ENCODE data around the gene UBR2.
"Not testable (repeated sequence)": the region's sequence is repeated elsewhere in the genome, so short reads cannot be mapped to it uniquely, and the experiment has no call there.

Gene UBR2

DNA sequence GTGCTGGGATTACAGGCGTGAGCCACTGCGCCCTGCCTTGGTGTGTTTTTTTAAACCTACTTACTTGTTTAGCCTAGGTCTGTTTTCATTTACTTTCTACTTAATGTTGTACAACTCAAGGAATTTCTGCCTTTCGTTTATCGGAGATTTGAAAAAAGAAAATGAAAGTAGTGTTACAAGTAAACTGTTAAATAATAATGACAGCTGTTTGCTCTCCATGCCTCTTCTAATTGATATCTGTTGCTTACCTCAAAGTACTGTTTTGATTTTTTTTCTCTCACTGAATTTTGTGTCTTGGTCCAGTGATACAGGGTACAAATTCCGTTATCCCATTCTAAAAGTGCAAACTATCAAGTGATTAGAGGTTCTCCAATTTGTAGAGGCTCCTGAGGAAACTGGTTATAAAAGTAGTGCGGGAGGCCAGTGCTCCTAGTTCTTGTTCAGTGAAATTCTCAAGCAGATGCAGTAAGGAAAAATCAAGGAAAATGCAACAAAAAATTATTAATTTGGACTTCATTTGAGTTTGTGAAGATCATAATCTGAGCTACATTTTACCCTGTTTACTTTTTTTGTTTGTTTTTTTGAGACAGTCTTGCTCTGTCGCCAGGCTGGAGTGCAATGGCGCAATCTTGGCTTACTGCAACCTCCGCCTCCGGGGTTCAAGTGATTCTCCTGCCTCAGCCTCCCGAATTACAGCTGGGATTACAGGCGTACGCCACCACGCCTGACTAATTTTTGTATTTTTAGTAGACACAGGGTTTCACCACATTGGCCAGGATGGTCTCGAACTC, 2.2 kb downstream of the UBR2 start:
- peaks cover 17 to 23% of the 10 kb centered on the region in 2 donors for H3K4me1 Mint-ChIP-seq

DNA sequence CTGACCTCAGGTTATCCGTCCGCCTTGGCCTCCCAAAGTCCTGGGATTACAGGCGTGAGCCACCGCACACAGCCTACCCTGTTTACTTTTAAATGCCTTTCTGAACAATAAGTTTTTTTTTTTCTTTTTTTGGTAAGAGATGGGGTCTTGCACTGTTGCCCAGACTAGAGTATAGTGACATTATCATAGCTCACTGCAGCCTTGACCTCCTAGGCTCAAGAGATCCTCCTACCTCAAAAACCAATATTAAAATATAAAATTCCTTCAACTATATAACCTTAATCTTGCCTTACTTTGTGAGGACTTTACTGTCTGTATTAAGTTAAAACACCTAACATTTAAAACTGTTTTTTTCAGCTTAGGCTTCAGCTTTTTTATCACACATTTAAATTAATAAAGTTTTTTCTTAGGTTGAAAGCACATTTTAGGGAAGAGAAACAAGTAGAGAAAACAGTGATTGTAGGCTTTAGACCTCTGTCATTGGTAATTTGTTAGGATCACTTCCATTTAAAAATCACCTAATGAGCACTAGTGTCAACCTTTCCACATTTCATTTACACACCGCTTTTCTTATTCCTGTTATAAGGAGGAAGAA, 2.9 kb downstream of the UBR2 start:
- Mint-ChIP-seq H3K27ac (no peak overlapping the region), H3K4me3 (peak overlapping the region; percentile 6 to 100), H3K36me3 (peaks cover 7 to 24% of the 10 kb centered on the region in 2 donors), H3K9me3 (no peaks in the 10 kb centered on the region), H3K4me1 (peaks cover 17 to 23% of the 10 kb centered on the region in 2 donors), H3K27me3 (no peaks in the 10 kb centered on the region)
- DNase-seq = no peak
- no peak for ATAC-seq (replicated peaks)

More for the DNA sequence above, 2.2 kb downstream of the UBR2 start:
- H3K4me3 Mint-ChIP-seq = peak overlapping the region; percentile 96 to 100
- no peaks in the 10 kb centered on the region for H3K27me3 Mint-ChIP-seq
- DNase-seq = no peak
- no peak for ATAC-seq (replicated peaks)
- H3K27ac Mint-ChIP-seq = peak overlapping the region; percentile 44
- no peaks in the 10 kb centered on the region for H3K9me3 Mint-ChIP-seq
- H3K36me3 Mint-ChIP-seq = peaks cover 7 to 24% of the 10 kb centered on the region in 2 donors

DNA sequence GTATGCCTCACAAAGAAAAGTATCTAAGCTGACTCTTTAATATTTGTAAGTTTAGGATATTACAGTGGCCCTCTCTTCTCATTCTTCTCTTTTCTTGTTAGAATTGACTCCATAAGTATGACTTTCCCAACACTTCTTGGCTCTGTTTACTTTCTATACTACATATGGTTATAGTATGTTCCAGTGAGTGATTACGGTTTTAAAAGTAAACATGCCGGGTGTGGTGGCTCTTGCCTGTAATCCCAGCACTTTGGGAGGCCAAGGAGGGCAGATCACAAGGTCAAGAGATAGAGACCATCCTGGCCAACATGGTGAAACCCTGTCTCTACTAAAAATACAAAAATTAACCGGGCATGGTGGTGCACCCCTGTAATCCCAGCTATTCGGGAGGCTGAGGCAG, 3.4 kb downstream of the UBR2 start:
- H3K4me1 Mint-ChIP-seq = peaks cover 17 to 23% of the 10 kb centered on the region in 2 donors
- not testable (repeated sequence) for H3K4me3 Mint-ChIP-seq

DNA sequence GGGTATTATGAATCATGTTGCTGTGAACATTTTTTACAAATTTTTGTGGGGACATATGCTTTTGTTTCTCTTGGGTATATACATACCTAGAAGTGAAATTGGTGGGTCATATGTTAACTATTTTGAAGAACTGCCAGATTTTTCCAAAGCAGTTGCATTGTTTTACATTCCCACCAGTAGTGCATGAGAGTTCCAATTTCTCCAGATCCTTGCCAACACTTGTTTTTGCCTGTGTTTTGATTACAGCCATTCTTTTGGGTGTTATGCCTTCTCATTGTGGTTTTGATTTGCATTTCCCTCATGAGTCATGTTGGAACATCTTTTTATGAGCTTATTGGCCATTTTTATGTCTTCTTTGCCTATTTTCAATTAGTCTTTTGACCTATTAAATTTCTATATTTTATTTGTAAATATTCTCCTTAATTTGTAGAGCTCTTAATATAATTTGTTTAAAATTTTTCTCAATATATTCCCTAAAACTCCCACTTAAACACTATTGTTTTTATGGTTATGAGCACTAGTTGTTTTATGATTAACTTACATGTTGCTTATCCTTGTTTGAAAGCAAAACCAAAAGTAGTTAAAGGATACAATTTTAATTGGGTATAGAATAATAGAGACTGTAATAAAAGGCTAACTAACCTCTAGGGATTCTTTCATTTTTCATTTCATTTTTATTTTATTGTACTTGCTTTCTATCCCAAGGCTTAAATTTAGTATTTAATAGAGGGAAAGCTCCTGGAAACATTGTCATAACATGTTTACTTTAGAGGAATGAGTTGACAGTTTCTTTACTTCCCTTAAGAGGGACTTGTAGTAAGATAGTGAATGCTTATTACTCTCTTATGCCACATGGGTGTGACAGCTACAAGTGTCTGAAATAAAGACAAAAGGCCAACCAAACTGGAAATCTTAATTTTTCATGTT, 5.5 kb downstream of the UBR2 start:
- ATAC-seq (replicated peaks) = no peak
- H3K27ac Mint-ChIP-seq = peak overlapping the region; percentile 31
- peaks cover 26 to 31% of the 10 kb centered on the region in 2 donors for H3K4me1 Mint-ChIP-seq
- H3K27me3 Mint-ChIP-seq = no peaks in the 10 kb centered on the region
- H3K4me3 Mint-ChIP-seq = no peak overlapping the region
- no peak for DNase-seq
- peaks cover 11 to 35% of the 10 kb centered on the region in 2 donors for H3K36me3 Mint-ChIP-seq
- H3K9me3 Mint-ChIP-seq = no peaks in the 10 kb centered on the region

More for the DNA sequence above, 3.4 kb downstream of the UBR2 start:
- ATAC-seq (replicated peaks); DNase-seq; H3K27me3 Mint-ChIP-seq; H3K9me3 Mint-ChIP-seq: not testable (repeated sequence)
- Mint-ChIP-seq H3K27ac (peak overlapping the region; percentile 22), H3K36me3 (peaks cover 7 to 24% of the 10 kb centered on the region in 2 donors)

DNA sequence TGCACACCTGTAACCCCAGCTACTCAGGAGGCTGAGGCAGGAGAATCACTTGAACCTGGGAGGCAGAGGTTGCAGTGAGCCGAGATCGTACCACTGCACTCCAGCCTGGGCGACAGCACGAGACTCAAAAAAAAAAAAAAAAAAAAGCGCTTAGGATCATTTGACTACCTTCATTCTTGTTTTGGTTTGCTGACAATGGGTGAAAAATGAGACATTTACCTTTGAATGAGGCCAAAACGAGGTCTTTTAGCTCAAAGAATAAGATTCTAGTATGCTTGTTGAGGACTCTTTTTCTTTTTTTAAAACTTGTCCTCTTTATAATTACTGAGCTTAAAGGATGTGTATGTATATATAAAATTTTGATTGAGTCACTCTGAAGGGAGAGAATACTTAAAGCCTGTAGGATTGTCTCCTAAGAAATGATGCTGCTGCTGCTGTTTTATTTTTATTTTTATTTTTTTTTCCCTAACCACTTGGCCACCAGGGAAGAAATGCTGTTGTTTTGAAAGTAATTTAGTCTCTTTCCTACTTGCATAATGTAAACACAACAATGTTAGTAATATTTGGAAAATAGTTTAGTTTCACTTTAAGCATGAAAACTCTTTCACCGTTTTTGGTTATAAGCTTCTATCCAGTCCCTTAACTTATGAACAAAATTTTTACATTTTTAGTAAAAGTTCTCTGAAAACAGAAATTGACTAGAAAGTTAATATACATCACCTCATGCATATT, 7.9 kb downstream of the UBR2 start:
- Mint-ChIP-seq H3K27ac (peak overlapping the region; percentile 37), H3K36me3 (peaks cover 19 to 35% of the 10 kb centered on the region in 2 donors), H3K4me1 (peaks cover 18 to 25% of the 10 kb centered on the region in 2 donors), H3K27me3 (no peaks in the 10 kb centered on the region), H3K9me3 (no peaks in the 10 kb centered on the region), H3K4me3 (no peak overlapping the region)
- ATAC-seq (replicated peaks) = peak; percentile 21 to 29
- DNase-seq = no peak

DNA sequence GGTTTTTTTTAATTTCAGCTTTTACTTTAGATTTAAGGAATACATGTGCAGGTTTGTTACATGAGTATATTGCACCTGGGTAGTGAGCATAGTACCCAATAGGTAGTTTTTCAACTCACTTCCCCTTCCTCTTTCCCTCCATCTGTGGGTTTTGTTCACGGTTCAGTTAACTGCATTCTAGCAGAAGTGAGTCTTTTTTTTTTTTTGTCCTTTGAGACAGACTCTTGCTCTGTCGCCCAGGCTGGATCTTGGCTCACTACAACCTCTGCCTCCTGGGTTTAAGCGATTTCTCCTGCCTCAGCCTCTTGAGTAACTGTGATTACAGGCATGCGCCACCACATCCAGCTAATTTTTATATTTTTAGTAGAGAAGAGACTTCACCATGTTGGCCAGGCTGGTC, 8.7 kb downstream of the UBR2 start:
- H3K4me1 Mint-ChIP-seq = peaks cover 16 to 20% of the 10 kb centered on the region in 2 donors
- H3K4me3 Mint-ChIP-seq = peak overlapping the region; percentile 53 to 55
- no peaks in the 10 kb centered on the region for H3K9me3 Mint-ChIP-seq
- peaks cover 19 to 30% of the 10 kb centered on the region in 2 donors for H3K36me3 Mint-ChIP-seq
- no peaks in the 10 kb centered on the region for H3K27me3 Mint-ChIP-seq
- ATAC-seq (replicated peaks) = peak; percentile 99 to 100
- peak; percentile 49 for DNase-seq
- H3K27ac Mint-ChIP-seq = peak overlapping the region; percentile 91

DNA sequence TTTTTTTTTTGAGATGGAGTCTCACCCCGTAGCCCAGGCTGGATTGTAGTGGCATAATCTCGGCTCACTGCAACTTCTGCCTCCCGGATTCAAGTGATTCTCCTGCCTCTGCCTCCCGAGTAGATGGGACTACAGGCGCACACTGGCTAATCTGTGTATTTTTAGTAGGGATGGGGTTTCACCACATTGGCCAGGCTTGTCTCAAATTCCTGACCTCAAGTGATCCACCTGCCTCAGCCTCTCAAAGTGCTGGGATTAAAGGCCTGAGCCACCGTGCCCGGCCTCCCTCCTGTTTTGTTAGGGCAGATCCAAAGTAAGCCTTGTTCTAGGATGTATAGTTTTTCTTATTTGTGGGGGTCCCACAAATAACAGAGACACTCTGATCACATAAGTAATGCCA, 12.7 kb downstream of the UBR2 start:
- H3K27me3 Mint-ChIP-seq; DNase-seq; H3K9me3 Mint-ChIP-seq; H3K4me3 Mint-ChIP-seq; ATAC-seq (replicated peaks); H3K27ac Mint-ChIP-seq: not testable (repeated sequence)
- H3K4me1 Mint-ChIP-seq = peaks cover 21 to 24% of the 10 kb centered on the region in 2 donors
- H3K36me3 Mint-ChIP-seq = peaks cover 25 to 44% of the 10 kb centered on the region in 2 donors

DNA sequence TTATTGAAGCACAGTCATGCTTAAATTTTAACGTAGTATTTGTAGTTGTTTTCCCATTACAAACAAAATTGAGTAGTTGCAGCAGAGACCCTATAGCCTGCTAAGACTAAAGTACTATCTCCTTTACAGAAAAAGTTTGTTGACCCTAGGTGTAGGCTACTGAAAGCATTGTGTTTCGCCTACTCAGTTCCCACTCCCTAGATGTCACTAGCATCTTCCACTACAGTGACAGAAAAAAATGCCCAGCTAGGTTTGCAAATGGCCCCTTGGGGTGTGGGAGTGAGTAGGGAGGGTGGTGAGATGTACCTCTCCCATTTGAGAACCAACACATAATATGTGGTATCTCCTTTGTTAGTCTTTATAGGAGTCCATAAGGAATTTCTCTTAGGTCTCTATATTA, 34.5 kb downstream of the UBR2 start:
- no peak overlapping the region for H3K4me3 Mint-ChIP-seq
- peaks cover 0 to 2% of the 10 kb centered on the region in 2 donors for H3K4me1 Mint-ChIP-seq
- H3K27me3 Mint-ChIP-seq = no peaks in the 10 kb centered on the region
- H3K36me3 Mint-ChIP-seq = peaks cover 23 to 41% of the 10 kb centered on the region in 2 donors
- no peak overlapping the region for H3K27ac Mint-ChIP-seq
- H3K9me3 Mint-ChIP-seq = no peaks in the 10 kb centered on the region
- no peak for DNase-seq
- no peak for ATAC-seq (replicated peaks)

DNA sequence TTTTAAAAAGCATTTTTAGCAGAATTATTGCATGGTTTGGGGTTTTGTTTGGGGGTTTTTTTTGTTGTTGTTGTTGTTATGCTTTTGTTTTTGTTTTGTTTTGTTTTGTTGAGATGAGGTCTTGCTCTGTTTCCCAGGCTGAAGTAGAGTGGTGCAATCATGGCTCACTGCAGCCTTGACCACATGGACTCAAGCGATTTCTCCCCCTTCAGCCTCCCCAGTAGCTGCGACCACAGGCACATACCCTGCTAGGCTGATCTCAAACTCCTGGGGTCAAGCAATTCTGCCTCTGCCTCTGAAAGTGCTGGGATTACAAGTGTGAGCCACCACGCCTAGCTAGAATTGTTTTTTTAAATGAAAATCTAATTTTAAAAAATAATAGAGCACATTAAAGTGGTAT, 35.7 kb downstream of the UBR2 start:
- Mint-ChIP-seq H3K27me3 (no peaks in the 10 kb centered on the region), H3K9me3 (no peaks in the 10 kb centered on the region), H3K27ac (no peak overlapping the region), H3K36me3 (peaks cover 25 to 38% of the 10 kb centered on the region in 2 donors), H3K4me3 (no peak overlapping the region), H3K4me1 (peaks cover 0 to 2% of the 10 kb centered on the region in 2 donors)
- no peak for ATAC-seq (replicated peaks)
- DNase-seq = no peak

DNA sequence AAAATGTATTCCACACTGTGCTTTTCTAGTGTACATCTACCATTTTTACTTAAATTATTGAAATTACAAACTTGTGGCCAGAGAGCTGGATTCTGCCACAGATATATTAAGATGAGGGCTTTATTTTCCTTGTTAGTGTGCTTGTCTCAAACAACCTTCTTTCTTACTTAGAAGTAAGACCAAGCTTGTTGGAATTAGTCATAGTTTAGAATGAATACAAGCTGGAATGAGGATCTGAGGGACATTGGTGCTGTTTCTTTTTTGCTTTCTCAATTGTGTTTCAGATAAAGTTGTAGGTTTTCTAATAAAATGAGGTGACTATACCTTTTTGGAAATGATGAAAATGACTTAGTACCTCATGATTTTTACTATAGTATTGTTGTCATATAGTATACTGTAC, 40.3 kb downstream of the UBR2 start:
- DNase-seq = no peak
- H3K9me3 Mint-ChIP-seq = no peaks in the 10 kb centered on the region
- H3K36me3 Mint-ChIP-seq = peaks cover 12 to 29% of the 10 kb centered on the region in 2 donors
- no peak overlapping the region for H3K27ac Mint-ChIP-seq
- no peak overlapping the region for H3K4me3 Mint-ChIP-seq
- no peaks in the 10 kb centered on the region for H3K27me3 Mint-ChIP-seq
- ATAC-seq (replicated peaks) = no peak
- H3K4me1 Mint-ChIP-seq = no peaks in the 10 kb centered on the region

DNA sequence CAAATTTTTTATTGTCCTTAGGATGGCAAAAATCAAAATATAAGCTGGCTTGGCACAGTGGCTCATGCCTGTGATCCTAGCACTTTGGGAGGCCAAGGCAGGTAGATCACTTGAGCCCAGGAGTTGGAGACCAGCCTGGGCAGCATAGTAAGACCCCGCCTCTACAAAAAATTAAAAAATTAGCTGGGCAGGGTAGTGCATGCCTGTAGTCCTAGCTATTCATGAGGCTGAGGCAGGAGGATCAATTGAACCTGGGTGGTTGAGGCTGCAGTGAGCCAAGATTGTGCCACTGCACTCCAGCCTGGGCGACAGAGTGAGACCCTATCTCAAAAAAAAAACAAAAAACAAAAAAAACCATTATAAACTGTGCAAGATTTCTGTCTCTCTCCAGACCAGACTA, 40.9 kb downstream of the UBR2 start:
- H3K27me3 Mint-ChIP-seq; DNase-seq; ATAC-seq (replicated peaks); H3K4me1 Mint-ChIP-seq; H3K4me3 Mint-ChIP-seq; H3K9me3 Mint-ChIP-seq; H3K27ac Mint-ChIP-seq: not testable (repeated sequence)
- H3K36me3 Mint-ChIP-seq = peaks cover 10 to 27% of the 10 kb centered on the region in 2 donors

DNA sequence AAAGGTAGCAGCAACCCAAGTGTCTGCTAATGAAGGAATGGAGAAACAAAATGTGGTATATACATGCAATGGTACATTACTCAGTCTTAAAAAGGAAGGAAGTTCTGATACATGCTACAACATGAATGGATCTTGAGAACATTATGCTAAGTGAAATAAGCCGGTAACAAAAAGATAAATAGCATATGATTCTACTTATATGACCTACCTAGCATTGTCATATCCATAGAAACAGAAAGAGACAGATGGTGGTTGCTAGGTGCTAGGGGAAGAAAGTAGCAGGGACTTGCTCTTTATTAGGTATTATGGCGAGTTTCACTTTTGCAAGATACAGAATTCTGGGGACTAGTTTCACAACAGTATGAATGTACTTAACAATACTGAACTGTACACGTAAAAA, 46.6 kb downstream of the UBR2 start:
- Mint-ChIP-seq H3K4me1 (peaks cover 0 to 2% of the 10 kb centered on the region in 2 donors), H3K27ac (no peak overlapping the region), H3K9me3 (no peaks in the 10 kb centered on the region), H3K36me3 (peaks cover 7 to 25% of the 10 kb centered on the region in 2 donors), H3K4me3 (no peak overlapping the region), H3K27me3 (no peaks in the 10 kb centered on the region)
- DNase-seq (no peak), ATAC-seq (replicated peaks) (no peak)

DNA sequence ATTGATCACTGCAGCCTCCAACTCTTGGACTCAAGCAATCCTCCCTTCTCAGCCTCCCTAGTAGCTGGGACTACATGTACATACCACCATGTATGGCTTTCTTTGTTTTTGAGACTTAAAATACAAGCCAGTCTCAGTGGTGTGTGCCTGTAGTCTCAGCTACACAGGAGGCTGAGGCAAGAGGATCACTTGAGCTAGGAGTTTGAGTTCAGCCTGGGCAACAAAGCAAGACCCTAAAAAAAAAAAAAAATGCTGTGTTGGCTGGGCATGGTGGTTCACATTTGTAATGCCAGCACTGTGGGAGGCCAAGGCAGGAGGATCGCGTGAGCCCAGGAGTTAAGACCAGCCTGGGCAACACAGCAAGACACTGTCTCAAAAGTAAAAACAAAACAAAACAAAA, 51.7 kb downstream of the UBR2 start:
- H3K27ac Mint-ChIP-seq = no peak overlapping the region
- H3K4me1 Mint-ChIP-seq = peaks cover 0 to 7% of the 10 kb centered on the region in 2 donors
- H3K27me3 Mint-ChIP-seq = no peaks in the 10 kb centered on the region
- DNase-seq (no peak), ATAC-seq (replicated peaks) (no peak)
- H3K9me3 Mint-ChIP-seq = no peaks in the 10 kb centered on the region
- H3K36me3 Mint-ChIP-seq = peaks cover 15 to 16% of the 10 kb centered on the region in 2 donors
- no peak overlapping the region for H3K4me3 Mint-ChIP-seq
